Measurements from ENCODE around the gene PDE7B.

- no peak for TF ChIP-seq ZNF274 (IDR thresholded peaks at IDR 0.05; ENCODE audit: low read length)
- TF ChIP-seq ZNF274 (tag by site-specific recombination; IDR thresholded peaks at IDR 0.05; ENCODE audit: borderline replicate concordance): no peak
- TF ChIP-seq ZBTB6 (tag by site-specific recombination; IDR thresholded peaks at IDR 0.05): no peak
- TF ChIP-seq YY1 (tag by site-specific recombination; IDR thresholded peaks at IDR 0.05): no peak
- no peak for TF ChIP-seq CTCF (tag by site-specific recombination; IDR thresholded peaks at IDR 0.05)
- no peak for TF ChIP-seq ZNF843 (tag by site-specific recombination; IDR thresholded peaks at IDR 0.05)
- TF ChIP-seq ZNF239 (tag by site-specific recombination; IDR thresholded peaks at IDR 0.05): no peak
- TF ChIP-seq ZNF660 (tag by site-specific recombination; IDR thresholded peaks at IDR 0.05): no peak
- TF ChIP-seq MYNN (tag by site-specific recombination; IDR thresholded peaks at IDR 0.05; ENCODE audit: borderline replicate concordance): no peak
- TF ChIP-seq TCF7L2 (IDR thresholded peaks at IDR 0.05; ENCODE audit: borderline replicate concordance, low read depth, low read length): no peak
- TF ChIP-seq ZSCAN30 (tag by site-specific recombination; IDR thresholded peaks at IDR 0.05): no peak
- TF ChIP-seq REST (tag by site-specific recombination; IDR thresholded peaks at IDR 0.05): no peak
- TF ChIP-seq ZNF341 (tag by site-specific recombination; IDR thresholded peaks at IDR 0.05; ENCODE audit: low read depth): no peak
- TF ChIP-seq ATF2 (tag by site-specific recombination; IDR thresholded peaks at IDR 0.05; ENCODE audit: low read depth): no peak
- no peak for TF ChIP-seq FEZF1 (tag by site-specific recombination; IDR thresholded peaks at IDR 0.05)
These were observed 244.5 kb downstream of the PDE7B start for GRCh38 chr6:136095986-136096385.

All from HEK293 (cell line).